ENCODE data around the gene P4HA3. TPM values are rescaled to one million over a fixed set of nuclear protein-coding genes. Genes with fewer than 3 reads are reported as not detected.

P4HA3 gene
- total RNA-seq, 1 experiment from 2014 or later = 3.7 TPM

GRCh38 chr11:74330075-74330858 is 18.8 kb upstream of the P4HA3 start:
- Histone ChIP-seq H3K4me1 (ENCODE audit: insufficient read depth, low read length) (peaks cover 14% of the 10 kb centered on the region), H3K9ac (ENCODE audit: low read length) (no peak overlapping the region), H3K4me3 (ENCODE audit: low read length) (no peak overlapping the region), H3F3A (ENCODE audit: low read length, unreplicated experiment) (no peaks in the 10 kb centered on the region), H3K27me3 (ENCODE audit: low read length) (no peaks in the 10 kb centered on the region), H2AFZ (ENCODE audit: low read length) (no peak overlapping the region), H3K4me2 (ENCODE audit: low read length) (0 out of 2 replicates have a peak overlapping the region, but pooled peaks have one; percentile 2), H3K79me2 (ENCODE audit: low read length) (no peaks in the 10 kb centered on the region), H3K9me3 (ENCODE audit: low read length) (no peaks in the 10 kb centered on the region), H4K20me1 (ENCODE audit: low read length) (no peaks in the 10 kb centered on the region), H3K9me2 (replicated peaks; ENCODE audit: low read length) (no peaks in the 10 kb centered on the region), H3K27ac (ENCODE audit: low read length) (no peak overlapping the region), H3K36me3 (ENCODE audit: low read depth, low read length) (no peaks in the 10 kb centered on the region)
- DNase-seq (peak; percentile 85), ATAC-seq (peak; percentile 100)
- CTCF ChIA-PET = no interaction called here
- TF ChIP-seq CTCF (conservative IDR thresholded peaks at IDR 0.05; ENCODE audit: low read depth, low read length) (no peak), EZH2phosphoT487 (IDR thresholded peaks at IDR 0.05; ENCODE audit: borderline replicate concordance, low read length) (no peak), EZH2 (IDR thresholded peaks at IDR 0.05; ENCODE audit: low read length, unreplicated experiment) (no peak)
- POLR2A ChIA-PET (ENCODE audit: unreplicated experiment) = no interaction called here
- intact Hi-C loops (cut with micrococcal nuclease) = loop anchor here (5.0 kb wide), 1 partner anchor 42 kb away; no protein-coding TSS in a partner anchor
- BruUV-seq (replicated peaks) = no TSS peak

- H3K9ac ChIP-seq (ENCODE audit: low read length) = no peak overlapping the region
- H3K36me3 ChIP-seq (ENCODE audit: low read depth, low read length) = no peaks in the 10 kb centered on the region
- no peak overlapping the region for H3K27ac ChIP-seq (ENCODE audit: low read length)
- H3K79me2 ChIP-seq (ENCODE audit: low read length) = no peaks in the 10 kb centered on the region
- H3K4me2 ChIP-seq (ENCODE audit: low read length) = no peak overlapping the region
- H2AFZ ChIP-seq (ENCODE audit: low read length) = no peak overlapping the region
- no TSS peak for BruUV-seq (replicated peaks)
- TF ChIP-seq EZH2phosphoT487 (IDR thresholded peaks at IDR 0.05; ENCODE audit: borderline replicate concordance, low read length) = no peak
- TF ChIP-seq EZH2 (IDR thresholded peaks at IDR 0.05; ENCODE audit: low read length, unreplicated experiment) = no peak
- no peak for TF ChIP-seq CTCF (conservative IDR thresholded peaks at IDR 0.05; ENCODE audit: low read depth, low read length)
- POLR2A ChIA-PET (ENCODE audit: unreplicated experiment) = no interaction called here
- H3K27me3 ChIP-seq (ENCODE audit: low read length) = no peaks in the 10 kb centered on the region
- H3K4me1 ChIP-seq (ENCODE audit: insufficient read depth, low read length) = peaks cover 20% of the 10 kb centered on the region
- CTCF ChIA-PET = no interaction called here
- no peak for ATAC-seq
- no peaks in the 10 kb centered on the region for H3K9me3 ChIP-seq (ENCODE audit: low read length)
- no peaks in the 10 kb centered on the region for H4K20me1 ChIP-seq (ENCODE audit: low read length)
- intact Hi-C loops (cut with micrococcal nuclease) = no loop called here
- H3K4me3 ChIP-seq (ENCODE audit: low read length) = no peak overlapping the region
- no peaks in the 10 kb centered on the region for H3K9me2 ChIP-seq (replicated peaks; ENCODE audit: low read length)
- no peak for DNase-seq
- no peaks in the 10 kb centered on the region for H3F3A ChIP-seq (ENCODE audit: low read length, unreplicated experiment)
Measured at GRCh38 chr11:74327076-74327475, 15.6 kb upstream of the P4HA3 start.

GRCh38 chr11:74326665-74327064 is 15.2 kb upstream of the P4HA3 start:
- TF ChIP-seq EZH2 (IDR thresholded peaks at IDR 0.05; ENCODE audit: low read length, unreplicated experiment) (no peak), EZH2phosphoT487 (IDR thresholded peaks at IDR 0.05; ENCODE audit: borderline replicate concordance, low read length) (no peak), CTCF (conservative IDR thresholded peaks at IDR 0.05; ENCODE audit: low read depth, low read length) (no peak)
- ChIA-PET POLR2A (ENCODE audit: unreplicated experiment) (no interaction called here), CTCF (no interaction called here)
- Histone ChIP-seq H3K27me3 (ENCODE audit: low read length) (no peaks in the 10 kb centered on the region), H3K9me3 (ENCODE audit: low read length) (no peaks in the 10 kb centered on the region), H3K4me3 (ENCODE audit: low read length) (no peak overlapping the region), H3K9me2 (replicated peaks; ENCODE audit: low read length) (no peaks in the 10 kb centered on the region), H3K36me3 (ENCODE audit: low read depth, low read length) (no peaks in the 10 kb centered on the region), H3K4me1 (ENCODE audit: insufficient read depth, low read length) (peaks cover 24% of the 10 kb centered on the region), H2AFZ (ENCODE audit: low read length) (no peak overlapping the region), H3K27ac (ENCODE audit: low read length) (no peak overlapping the region), H3F3A (ENCODE audit: low read length, unreplicated experiment) (no peaks in the 10 kb centered on the region), H3K9ac (ENCODE audit: low read length) (no peak overlapping the region), H4K20me1 (ENCODE audit: low read length) (no peaks in the 10 kb centered on the region), H3K4me2 (ENCODE audit: low read length) (no peak overlapping the region), H3K79me2 (ENCODE audit: low read length) (no peaks in the 10 kb centered on the region)
- no TSS peak for BruUV-seq (replicated peaks)
- DNase-seq (no peak), ATAC-seq (no peak)
- intact Hi-C loops (cut with micrococcal nuclease) = no loop called here

All from PC-3 (cell line).